ENCODE measurements around the gene OSBPL2.

DNA sequence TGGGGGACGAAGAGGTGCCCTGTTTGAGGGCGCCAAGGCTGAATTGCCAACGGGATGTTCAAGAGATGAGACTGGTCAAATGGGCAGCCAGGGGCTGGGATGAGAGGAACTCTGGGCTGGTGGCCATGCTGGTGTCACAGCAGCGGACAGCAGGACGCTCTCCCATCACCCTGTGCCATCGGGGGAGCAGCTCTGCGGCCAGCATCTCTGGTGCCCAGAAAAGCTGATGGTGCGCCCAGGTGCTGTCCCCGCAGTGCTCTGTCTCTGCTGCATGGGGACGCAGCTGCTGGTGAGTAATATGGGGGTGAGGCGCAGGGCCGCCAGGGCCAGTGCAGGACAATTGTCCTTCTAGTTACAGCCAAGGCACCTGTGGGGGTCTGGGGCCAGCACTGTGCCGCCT is 13.3 kb upstream of the OSBPL2 start:
- TF ChIP-seq, protein P1, sequence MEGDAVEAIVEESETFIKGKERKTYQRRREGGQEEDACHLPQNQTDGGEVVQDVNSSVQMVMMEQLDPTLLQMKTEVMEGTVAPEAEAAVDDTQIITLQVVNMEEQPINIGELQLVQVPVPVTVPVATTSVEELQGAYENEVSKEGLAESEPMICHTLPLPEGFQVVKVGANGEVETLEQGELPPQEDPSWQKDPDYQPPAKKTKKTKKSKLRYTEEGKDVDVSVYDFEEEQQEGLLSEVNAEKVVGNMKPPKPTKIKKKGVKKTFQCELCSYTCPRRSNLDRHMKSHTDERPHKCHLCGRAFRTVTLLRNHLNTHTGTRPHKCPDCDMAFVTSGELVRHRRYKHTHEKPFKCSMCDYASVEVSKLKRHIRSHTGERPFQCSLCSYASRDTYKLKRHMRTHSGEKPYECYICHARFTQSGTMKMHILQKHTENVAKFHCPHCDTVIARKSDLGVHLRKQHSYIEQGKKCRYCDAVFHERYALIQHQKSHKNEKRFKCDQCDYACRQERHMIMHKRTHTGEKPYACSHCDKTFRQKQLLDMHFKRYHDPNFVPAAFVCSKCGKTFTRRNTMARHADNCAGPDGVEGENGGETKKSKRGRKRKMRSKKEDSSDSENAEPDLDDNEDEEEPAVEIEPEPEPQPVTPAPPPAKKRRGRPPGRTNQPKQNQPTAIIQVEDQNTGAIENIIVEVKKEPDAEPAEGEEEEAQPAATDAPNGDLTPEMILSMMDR (IDR thresholded peaks at IDR 0.05), result no peak
- TF ChIP-seq POLR2AphosphoS5 (IDR thresholded peaks at IDR 0.05), result no peak
